ENCODE measurements around the gene CCDC192. TPM values are rescaled to one million over a fixed set of nuclear protein-coding genes. Genes with fewer than 3 reads are reported as not detected.

Gene CCDC192
- total RNA-seq, 1 donor from 2014 or later: 1.3 TPM

DNA sequence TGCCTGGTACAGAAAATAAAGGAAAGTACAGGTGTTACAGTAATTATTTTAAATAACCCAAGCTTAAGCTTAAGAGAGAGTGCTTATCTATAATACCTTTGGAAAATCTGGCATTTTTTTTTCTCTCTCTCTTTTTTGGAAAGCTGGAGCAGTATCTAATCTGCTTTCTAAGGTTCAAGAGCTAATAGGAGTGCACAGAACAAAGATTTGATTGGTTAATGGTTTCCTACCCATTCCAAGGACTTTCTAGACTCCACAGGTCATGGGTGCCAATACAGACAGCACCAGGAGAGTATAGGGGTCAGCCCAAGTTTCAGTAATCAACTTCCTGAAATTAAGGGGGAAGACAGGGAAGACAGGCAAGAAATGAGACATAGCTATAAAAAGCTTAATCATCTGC lies 276.3 kb downstream of the CCDC192 start:
- no peaks in the 10 kb centered on the region for H3K27me3 Mint-ChIP-seq (ENCODE audit: low read depth)
- peaks cover 2% of the 10 kb centered on the region for H3K36me3 Mint-ChIP-seq (ENCODE audit: low read depth)
- H3K4me1 Mint-ChIP-seq: peaks cover 6% of the 10 kb centered on the region
- no peak overlapping the region for H3K27ac Mint-ChIP-seq (ENCODE audit: unreplicated experiment)
- TF ChIP-seq, protein P1, sequence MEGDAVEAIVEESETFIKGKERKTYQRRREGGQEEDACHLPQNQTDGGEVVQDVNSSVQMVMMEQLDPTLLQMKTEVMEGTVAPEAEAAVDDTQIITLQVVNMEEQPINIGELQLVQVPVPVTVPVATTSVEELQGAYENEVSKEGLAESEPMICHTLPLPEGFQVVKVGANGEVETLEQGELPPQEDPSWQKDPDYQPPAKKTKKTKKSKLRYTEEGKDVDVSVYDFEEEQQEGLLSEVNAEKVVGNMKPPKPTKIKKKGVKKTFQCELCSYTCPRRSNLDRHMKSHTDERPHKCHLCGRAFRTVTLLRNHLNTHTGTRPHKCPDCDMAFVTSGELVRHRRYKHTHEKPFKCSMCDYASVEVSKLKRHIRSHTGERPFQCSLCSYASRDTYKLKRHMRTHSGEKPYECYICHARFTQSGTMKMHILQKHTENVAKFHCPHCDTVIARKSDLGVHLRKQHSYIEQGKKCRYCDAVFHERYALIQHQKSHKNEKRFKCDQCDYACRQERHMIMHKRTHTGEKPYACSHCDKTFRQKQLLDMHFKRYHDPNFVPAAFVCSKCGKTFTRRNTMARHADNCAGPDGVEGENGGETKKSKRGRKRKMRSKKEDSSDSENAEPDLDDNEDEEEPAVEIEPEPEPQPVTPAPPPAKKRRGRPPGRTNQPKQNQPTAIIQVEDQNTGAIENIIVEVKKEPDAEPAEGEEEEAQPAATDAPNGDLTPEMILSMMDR (conservative IDR thresholded peaks at IDR 0.05): no peak
- no peak overlapping the region for H3K4me3 Mint-ChIP-seq
- H3K9me3 Mint-ChIP-seq: peaks cover 2% of the 10 kb centered on the region
- no peak for DNase-seq (ENCODE audit: low read depth, low spot score)

DNA sequence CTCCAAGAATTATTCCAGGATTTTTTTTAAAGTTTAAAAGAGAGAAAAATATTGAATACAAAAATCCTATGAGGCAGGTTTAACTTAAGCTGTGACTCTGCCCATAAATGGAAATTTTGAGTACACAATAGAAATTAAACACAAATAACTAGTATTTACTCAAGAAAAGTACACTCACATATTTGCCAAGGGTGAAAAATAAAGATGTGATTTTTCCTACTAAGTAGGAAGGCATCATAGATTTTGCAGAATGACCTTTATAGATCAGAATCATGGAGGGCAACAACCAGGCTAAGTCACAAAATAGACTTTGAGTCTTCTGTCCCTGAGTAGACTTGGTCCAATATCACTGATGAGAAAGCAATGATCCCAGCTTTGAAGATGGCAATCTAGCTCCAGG lies 277.7 kb downstream of the CCDC192 start:
- DNase-seq (ENCODE audit: low read depth, low spot score): no peak
- TF ChIP-seq, protein P1 (conservative IDR thresholded peaks at IDR 0.05): no peak
- Mint-ChIP-seq H3K27ac (ENCODE audit: unreplicated experiment) (no peak overlapping the region), H3K4me3 (no peak overlapping the region), H3K4me1 (peaks cover 6% of the 10 kb centered on the region), H3K27me3 (ENCODE audit: low read depth) (no peaks in the 10 kb centered on the region), H3K36me3 (ENCODE audit: low read depth) (peaks cover 2% of the 10 kb centered on the region), H3K9me3 (peaks cover 2% of the 10 kb centered on the region)

DNA sequence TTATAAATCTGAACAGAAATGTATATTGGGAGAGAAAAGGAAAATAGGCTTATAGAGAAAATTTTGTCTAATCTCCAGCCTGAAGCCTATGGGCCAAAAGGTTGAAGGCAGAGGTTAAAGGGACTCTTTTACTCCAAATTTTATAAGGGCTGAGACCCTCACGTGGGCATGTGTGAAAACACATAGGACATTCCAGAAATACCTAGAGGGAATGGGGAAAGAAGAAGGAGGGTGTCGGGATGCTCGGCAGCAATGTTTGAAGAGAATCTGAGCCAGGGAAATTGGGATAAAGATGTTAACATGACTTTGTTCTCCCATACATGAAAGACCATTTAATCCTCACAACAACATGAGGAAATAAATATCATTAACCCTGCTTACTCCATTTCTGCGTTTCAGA lies 278.3 kb downstream of the CCDC192 start:
- H3K9me3 Mint-ChIP-seq: peaks cover 5% of the 10 kb centered on the region
- H3K36me3 Mint-ChIP-seq (ENCODE audit: low read depth): peaks cover 2% of the 10 kb centered on the region
- no peak overlapping the region for H3K27ac Mint-ChIP-seq (ENCODE audit: unreplicated experiment)
- no peaks in the 10 kb centered on the region for H3K27me3 Mint-ChIP-seq (ENCODE audit: low read depth)
- H3K4me1 Mint-ChIP-seq: peaks cover 6% of the 10 kb centered on the region
- TF ChIP-seq, protein P1 (conservative IDR thresholded peaks at IDR 0.05): no peak
- no peak for DNase-seq (ENCODE audit: low read depth, low spot score)
- no peak overlapping the region for H3K4me3 Mint-ChIP-seq

DNA sequence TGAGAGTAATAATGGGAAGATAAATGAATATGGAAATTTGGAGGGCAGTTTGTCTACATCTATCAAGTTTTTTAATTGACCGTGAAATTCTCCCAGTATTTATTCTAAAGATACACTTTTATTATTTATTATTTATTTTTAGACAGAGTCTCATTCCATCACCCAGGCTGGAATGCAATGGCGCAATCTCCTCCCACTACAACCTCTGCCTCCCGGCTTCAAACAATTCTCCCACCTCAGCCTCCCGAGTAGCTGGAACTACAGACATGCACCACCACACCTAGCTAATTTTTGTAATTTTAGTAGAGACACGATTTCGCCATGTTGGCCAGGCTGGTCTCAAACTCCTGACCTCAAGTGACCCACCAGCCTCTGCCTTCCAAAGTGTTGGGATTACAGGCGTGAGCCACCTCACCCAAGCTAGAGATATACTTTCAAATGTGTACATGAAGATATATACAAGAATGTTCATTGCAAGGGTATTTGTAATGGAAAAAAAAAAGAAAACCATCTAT lies 282.7 kb downstream of the CCDC192 start:
- H3K36me3 Mint-ChIP-seq (ENCODE audit: low read depth): peaks cover 2% of the 10 kb centered on the region
- no peak overlapping the region for H3K27ac Mint-ChIP-seq (ENCODE audit: unreplicated experiment)
- H3K4me3 Mint-ChIP-seq: no peak overlapping the region
- TF ChIP-seq, protein P1 (conservative IDR thresholded peaks at IDR 0.05): no peak
- no peaks in the 10 kb centered on the region for H3K4me1 Mint-ChIP-seq
- H3K9me3 Mint-ChIP-seq: peaks cover 8% of the 10 kb centered on the region
- H3K27me3 Mint-ChIP-seq (ENCODE audit: low read depth): no peaks in the 10 kb centered on the region
- no peak for DNase-seq (ENCODE audit: low read depth, low spot score)

DNA sequence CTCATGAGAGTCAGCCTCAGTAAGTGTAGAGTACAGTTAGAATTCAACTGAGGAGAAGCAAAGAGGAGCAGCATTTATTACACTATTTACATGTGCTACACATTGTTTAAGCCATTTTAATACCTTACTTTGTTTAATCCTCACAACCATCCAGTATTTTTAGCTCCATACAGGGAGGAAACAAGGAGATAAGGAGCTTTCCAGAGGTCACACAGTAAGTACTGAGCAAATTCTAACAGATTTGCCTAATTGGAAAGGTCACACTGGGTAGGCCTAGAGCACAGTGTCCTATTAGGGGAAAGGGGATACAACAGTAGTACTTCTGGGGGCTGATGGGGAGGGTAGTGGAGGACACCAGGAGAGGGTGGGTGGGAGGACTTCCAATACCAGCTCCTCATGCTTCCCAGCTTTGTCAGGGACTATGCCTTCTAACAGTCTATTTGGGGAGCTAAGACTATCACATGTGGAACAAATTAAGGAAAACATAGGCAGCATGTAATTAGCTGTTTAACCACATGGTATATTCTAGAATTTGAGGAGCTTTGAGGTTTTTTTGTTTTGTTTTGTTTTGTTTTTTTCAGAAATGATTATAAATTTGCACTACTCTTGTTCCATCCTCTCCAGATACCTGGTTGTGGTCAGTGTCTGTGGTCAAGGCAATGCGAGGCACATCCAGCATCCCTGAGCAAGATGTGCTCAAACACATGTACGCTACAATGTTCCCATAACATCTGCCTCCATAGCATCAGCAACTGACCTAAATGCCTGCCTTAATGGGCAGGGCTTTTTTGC lies 284.4 kb downstream of the CCDC192 start:
- no peaks in the 10 kb centered on the region for H3K4me1 Mint-ChIP-seq
- no peak overlapping the region for H3K4me3 Mint-ChIP-seq
- H3K36me3 Mint-ChIP-seq (ENCODE audit: low read depth): peaks cover 7% of the 10 kb centered on the region
- no peak overlapping the region for H3K27ac Mint-ChIP-seq (ENCODE audit: unreplicated experiment)
- DNase-seq (ENCODE audit: low read depth, low spot score): no peak
- H3K27me3 Mint-ChIP-seq (ENCODE audit: low read depth): no peaks in the 10 kb centered on the region
- peaks cover 8% of the 10 kb centered on the region for H3K9me3 Mint-ChIP-seq
- TF ChIP-seq, protein P1 (conservative IDR thresholded peaks at IDR 0.05): no peak
